ENCODE data around the gene CDAN1.

- TF ChIP-seq SUZ12 (IDR thresholded peaks at IDR 0.05; ENCODE audit: low read length) (no peak), YY1 (IDR thresholded peaks at IDR 0.05; ENCODE audit: low read depth, low read length) (no peak)
Measured at GRCh38 chr15:42725331-42725903, 11.5 kb downstream of the CDAN1 start.
